ENCODE measurements around the gene INPP4B. TPM values are rescaled to one million over a fixed set of nuclear protein-coding genes. Genes with fewer than 3 reads are reported as not detected.

The INPP4B gene
- total RNA-seq, 1 donor from 2014 or later: 3.4 TPM

DNA sequence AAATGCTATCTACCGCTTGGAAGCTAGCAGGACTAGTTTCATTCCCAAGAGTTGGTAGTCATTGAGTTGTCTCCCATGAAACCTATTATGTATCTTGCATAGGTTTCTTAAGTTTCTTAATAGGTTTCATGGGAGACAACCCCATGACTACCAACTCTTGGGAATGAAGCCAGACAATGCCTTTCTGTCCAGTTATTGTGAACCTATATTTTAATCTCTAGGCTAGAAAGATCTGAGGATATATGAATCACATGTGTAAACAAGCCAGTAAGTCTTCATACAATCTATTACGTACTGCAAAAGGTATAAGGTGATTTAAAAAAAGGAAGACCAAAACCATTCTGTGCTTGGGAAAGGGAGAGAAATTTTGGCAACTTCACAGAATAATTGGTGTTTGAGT lies 162.6 kb downstream of the INPP4B start:
- TF ChIP-seq, protein P1, sequence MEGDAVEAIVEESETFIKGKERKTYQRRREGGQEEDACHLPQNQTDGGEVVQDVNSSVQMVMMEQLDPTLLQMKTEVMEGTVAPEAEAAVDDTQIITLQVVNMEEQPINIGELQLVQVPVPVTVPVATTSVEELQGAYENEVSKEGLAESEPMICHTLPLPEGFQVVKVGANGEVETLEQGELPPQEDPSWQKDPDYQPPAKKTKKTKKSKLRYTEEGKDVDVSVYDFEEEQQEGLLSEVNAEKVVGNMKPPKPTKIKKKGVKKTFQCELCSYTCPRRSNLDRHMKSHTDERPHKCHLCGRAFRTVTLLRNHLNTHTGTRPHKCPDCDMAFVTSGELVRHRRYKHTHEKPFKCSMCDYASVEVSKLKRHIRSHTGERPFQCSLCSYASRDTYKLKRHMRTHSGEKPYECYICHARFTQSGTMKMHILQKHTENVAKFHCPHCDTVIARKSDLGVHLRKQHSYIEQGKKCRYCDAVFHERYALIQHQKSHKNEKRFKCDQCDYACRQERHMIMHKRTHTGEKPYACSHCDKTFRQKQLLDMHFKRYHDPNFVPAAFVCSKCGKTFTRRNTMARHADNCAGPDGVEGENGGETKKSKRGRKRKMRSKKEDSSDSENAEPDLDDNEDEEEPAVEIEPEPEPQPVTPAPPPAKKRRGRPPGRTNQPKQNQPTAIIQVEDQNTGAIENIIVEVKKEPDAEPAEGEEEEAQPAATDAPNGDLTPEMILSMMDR (IDR thresholded peaks at IDR 0.05; ENCODE audit: unreplicated experiment): no peak
- no peak for DNase-seq (ENCODE audit: low spot score, unreplicated experiment)
- H3K27me3 Mint-ChIP-seq: no peaks in the 10 kb centered on the region
- H3K27ac Mint-ChIP-seq: no peak overlapping the region
- no peak overlapping the region for H3K4me3 Mint-ChIP-seq (ENCODE audit: low read depth)
- H3K4me1 Mint-ChIP-seq (ENCODE audit: low read depth): no peaks in the 10 kb centered on the region
- H3K36me3 Mint-ChIP-seq (ENCODE audit: insufficient read depth): no peaks in the 10 kb centered on the region
- H3K9me3 Mint-ChIP-seq (ENCODE audit: low read depth): no peaks in the 10 kb centered on the region

DNA sequence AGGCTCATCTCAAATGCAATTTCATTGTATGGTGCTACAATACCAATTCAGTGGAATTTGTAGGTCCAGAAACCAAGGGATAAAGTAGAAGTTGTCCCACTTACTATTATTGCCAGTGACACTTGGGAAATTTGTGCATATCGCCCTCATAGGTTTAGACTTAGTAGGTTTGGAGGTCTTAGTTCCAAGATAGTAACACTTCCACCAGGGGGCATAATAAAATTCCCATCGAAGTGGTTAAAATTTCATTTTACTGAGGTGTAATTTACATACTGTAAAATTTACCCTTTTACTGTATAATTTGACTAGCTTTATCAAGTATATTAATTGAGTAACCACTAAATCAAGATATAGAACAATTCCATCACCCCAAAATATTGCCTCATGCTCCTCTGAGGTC lies 174.6 kb downstream of the INPP4B start:
- no peaks in the 10 kb centered on the region for H3K27me3 Mint-ChIP-seq

DNA sequence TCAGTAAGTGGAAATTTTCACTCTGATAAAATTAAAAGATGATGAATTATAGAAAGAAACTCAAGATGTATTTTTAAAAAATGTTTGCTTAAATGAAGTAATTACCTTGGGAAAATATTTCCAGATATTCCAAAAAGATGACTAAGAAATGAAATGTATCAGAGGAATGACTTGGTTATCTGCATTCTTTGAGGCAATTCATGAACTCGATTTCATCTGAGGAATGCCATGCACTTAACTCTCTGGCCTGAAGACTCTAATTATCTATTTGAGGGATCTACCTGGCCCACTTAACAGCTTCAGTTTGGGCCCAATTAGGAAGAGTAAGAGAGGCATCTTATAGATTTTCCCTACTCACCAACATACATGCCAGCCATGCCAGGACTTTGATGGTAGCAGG lies 182.3 kb downstream of the INPP4B start:
- Mint-ChIP-seq H3K27ac (no peak overlapping the region), H3K27me3 (no peaks in the 10 kb centered on the region), H3K9me3 (ENCODE audit: low read depth) (peaks cover 39% of the 10 kb centered on the region), H3K4me1 (ENCODE audit: low read depth) (no peaks in the 10 kb centered on the region), H3K36me3 (ENCODE audit: insufficient read depth) (no peaks in the 10 kb centered on the region), H3K4me3 (ENCODE audit: low read depth) (no peak overlapping the region)
- DNase-seq (ENCODE audit: low spot score, unreplicated experiment): no peak
- TF ChIP-seq, protein P1 (IDR thresholded peaks at IDR 0.05; ENCODE audit: unreplicated experiment): no peak

More for the DNA sequence above, 174.6 kb downstream of the INPP4B start:
- no peak overlapping the region for H3K27ac Mint-ChIP-seq
- TF ChIP-seq, protein P1 (IDR thresholded peaks at IDR 0.05; ENCODE audit: unreplicated experiment): no peak
- H3K9me3 Mint-ChIP-seq (ENCODE audit: low read depth): peaks cover 48% of the 10 kb centered on the region
- no peak for DNase-seq (ENCODE audit: low spot score, unreplicated experiment)
- no peaks in the 10 kb centered on the region for H3K4me1 Mint-ChIP-seq (ENCODE audit: low read depth)
- H3K36me3 Mint-ChIP-seq (ENCODE audit: insufficient read depth): peaks cover 2% of the 10 kb centered on the region
- no peak overlapping the region for H3K4me3 Mint-ChIP-seq (ENCODE audit: low read depth)

DNA sequence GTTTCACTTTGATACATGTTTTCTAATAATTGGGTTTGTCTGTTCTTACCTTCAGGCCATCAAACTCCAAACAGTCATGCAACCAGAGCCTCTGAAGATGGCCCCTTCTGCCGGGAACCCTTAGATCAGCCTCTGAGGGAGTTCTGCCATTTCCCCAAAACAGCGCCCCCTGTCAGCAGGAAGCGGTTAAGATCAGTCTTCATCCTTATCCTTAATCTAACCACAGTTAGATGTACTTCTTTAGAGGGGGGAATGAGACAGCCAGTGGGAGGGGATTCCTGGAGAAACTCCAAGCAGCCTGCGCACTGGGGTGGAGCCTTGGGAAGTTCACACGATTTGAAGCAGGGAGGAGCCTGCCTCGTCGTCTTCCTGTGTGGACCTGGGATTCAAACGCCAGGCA lies 185.4 kb downstream of the INPP4B start:
- peaks cover 35% of the 10 kb centered on the region for H3K9me3 Mint-ChIP-seq (ENCODE audit: low read depth)
- H3K27ac Mint-ChIP-seq: no peak overlapping the region
- DNase-seq (ENCODE audit: low spot score, unreplicated experiment): no peak
- no peaks in the 10 kb centered on the region for H3K27me3 Mint-ChIP-seq
- H3K4me3 Mint-ChIP-seq (ENCODE audit: low read depth): no peak overlapping the region
- H3K36me3 Mint-ChIP-seq (ENCODE audit: insufficient read depth): peaks cover 4% of the 10 kb centered on the region
- H3K4me1 Mint-ChIP-seq (ENCODE audit: low read depth): no peaks in the 10 kb centered on the region
- TF ChIP-seq, protein P1 (IDR thresholded peaks at IDR 0.05; ENCODE audit: unreplicated experiment): no peak

DNA sequence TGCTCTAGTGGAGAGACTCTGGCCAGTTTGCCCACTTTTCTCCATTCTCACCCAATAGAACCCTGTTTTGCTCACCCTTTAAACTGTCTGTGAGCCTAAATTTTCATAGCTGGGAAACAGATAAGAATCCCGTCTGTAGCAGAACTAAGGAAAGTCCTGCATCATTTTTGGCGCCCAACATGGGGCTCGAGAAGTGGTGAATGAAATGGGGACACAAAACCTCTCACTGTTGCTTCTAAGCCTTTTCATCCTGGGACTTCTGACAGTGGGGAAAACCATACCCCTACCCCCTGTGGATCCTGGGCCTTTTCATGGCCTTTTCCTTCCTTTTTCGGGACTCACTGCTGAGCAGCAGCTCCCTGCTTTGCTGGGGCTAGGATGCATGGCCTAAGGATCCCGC lies 189.9 kb downstream of the INPP4B start:
- H3K36me3 Mint-ChIP-seq (ENCODE audit: insufficient read depth): peaks cover 10% of the 10 kb centered on the region
- no peak overlapping the region for H3K4me3 Mint-ChIP-seq (ENCODE audit: low read depth)
- no peak overlapping the region for H3K27ac Mint-ChIP-seq
- H3K9me3 Mint-ChIP-seq (ENCODE audit: low read depth): peaks cover 51% of the 10 kb centered on the region
- TF ChIP-seq, protein P1 (IDR thresholded peaks at IDR 0.05; ENCODE audit: unreplicated experiment): no peak
- no peak for DNase-seq (ENCODE audit: low spot score, unreplicated experiment)
- H3K4me1 Mint-ChIP-seq (ENCODE audit: low read depth): no peaks in the 10 kb centered on the region
- H3K27me3 Mint-ChIP-seq: no peaks in the 10 kb centered on the region

All from progenitor cell of endocrine pancreas (in vitro differentiated cells).